GM12878 (cell line): ENCODE data around the gene FOXO1. TPM values are rescaled to one million over a fixed set of nuclear protein-coding genes. Genes with fewer than 3 reads are reported as not detected.

Experiments
- BACH1 ChIP-seq: fragments of 450-650 bp; IDR thresholded peaks from 2 replicates; pipeline ENCODE4 v1.6.1; 2017; ENCODE audit warnings: mild to moderate bottlenecking, borderline replicate concordance
- CHD2 ChIP-seq: IDR thresholded peaks from 2 replicates; pipeline ENCODE4 v1.6.1; 2011; ENCODE audit warnings: low read depth, low read length, improper control_type of control experiment, borderline replicate concordance
- E4F1 ChIP-seq: fragments of 450-650 bp; IDR thresholded peaks from 2 replicates; pipeline ENCODE4 v1.6.1; 2018; ENCODE audit warnings: borderline replicate concordance, mild to moderate bottlenecking; ENCODE audit not compliant: partially characterized antibody
- ETV6 ChIP-seq, 2 experiments: fragments of 450-650 bp in 1 of 2; IDR thresholded peaks in 1 of 2; conservative IDR thresholded peaks in 1 of 2; 2 replicates each; pipeline ENCODE4 v1.6.1; 2014; ENCODE audit warnings: antibody characterized with exemption in 1 of 2, borderline replicate concordance in 1 of 2, low read depth in 1 of 2, mild to moderate bottlenecking in 1 of 2, moderate library complexity in 1 of 2
- HDAC6 ChIP-seq: fragments of 200-600 bp; sonication (generic); IDR thresholded peaks from one replicate; pipeline ENCODE4 v1.8.0; 2017; ENCODE audit warnings: antibody characterized with exemption; ENCODE audit not compliant: unreplicated experiment
- IKZF1 ChIP-seq: fragments of 450-650 bp; conservative IDR thresholded peaks from 2 replicates; pipeline ENCODE4 v1.6.1; 2017; ENCODE audit warnings: antibody characterized with exemption, mild to moderate bottlenecking
- KAT2A ChIP-seq: conservative IDR thresholded peaks from 2 replicates; pipeline ENCODE4 v1.6.1; 2011; ENCODE audit warnings: low read depth, low read length; ENCODE audit not compliant: control insufficient read depth
- NFIC ChIP-seq: IDR thresholded peaks from 2 replicates; pipeline ENCODE4 v1.6.1; 2012; ENCODE audit warnings: low read depth, mild to moderate bottlenecking, inconsistent platforms, low read length, moderate library complexity
- NR2C2 ChIP-seq: IDR thresholded peaks from 2 replicates; pipeline ENCODE4 v1.6.1; 2011; ENCODE audit warnings: borderline replicate concordance, low read depth; ENCODE audit not compliant: control insufficient read depth, insufficient read length
- RAD21 ChIP-seq: IDR thresholded peaks from 2 replicates; pipeline ENCODE4 v1.6.1; 2011; ENCODE audit warnings: mild to moderate bottlenecking, low read depth, low read length, moderate library complexity; ENCODE audit not compliant: insufficient read depth
- RAD51 ChIP-seq: fragments of 450-650 bp; IDR thresholded peaks from 2 replicates; pipeline ENCODE4 v1.6.1; 2016; ENCODE audit warnings: moderate library complexity, mild to moderate bottlenecking, inconsistent platforms
- SMC3 ChIP-seq: IDR thresholded peaks from 2 replicates; pipeline ENCODE4 v1.6.1; 2011; ENCODE audit warnings: low read length, improper control_type of control experiment, borderline replicate concordance
- TCF7 ChIP-seq: IDR thresholded peaks from 2 replicates; pipeline ENCODE4 v1.6.1; 2014; ENCODE audit warnings: antibody characterized with exemption, borderline replicate concordance
- YY1 ChIP-seq: IDR thresholded peaks from 2 replicates; pipeline ENCODE4 v1.6.1; 2011; ENCODE audit warnings: low read depth, mild to moderate bottlenecking, low read length
- ZNF24 ChIP-seq: fragments of 450-650 bp; IDR thresholded peaks from 2 replicates; pipeline ENCODE4 v1.6.1; 2017; ENCODE audit warnings: antibody characterized with exemption, mild to moderate bottlenecking
- polyA plus RNA-seq, 11 experiments: library from polyadenylated mRNA; depleted of rRNA in 4 of 11; unstranded in 6 of 11; stranded (reverse) in 5 of 11; fragments of >200 nt; fragmentation: Nextera tagmentation in 4 of 11; fragmentation: Illumina TruSeq in 1 of 11; extraction: Ambion mirVana in 4 of 11; extraction: Trizol in 1 of 11; gene quantifications; 1 replicate in 1 of 11; 2 replicates in 10 of 11; pipeline versions ENCODE4 v1.2.1 to v1.2.3, GENCODE V29; 2011 to 2016; ENCODE audit warnings: inconsistent platforms in 2 of 11, missing spikeins in 2 of 11, low read depth in 1 of 11
- total RNA-seq, 4 experiments: library from RNA; depleted of rRNA in 3 of 4; stranded (reverse); fragments of >200 nt in 3 of 4; fragmentation: Illumina TruSeq in 1 of 4; extraction: Trizol in 1 of 4; gene quantifications; 2 replicates each; pipeline versions ENCODE4 v1.2.1 to v1.2.3, GENCODE V29; 2013 to 2021
- TF ChIP-seq, protein P1 (sequence below): fragments of 450-650 bp; IDR thresholded peaks from 2 replicates; pipeline ENCODE4 v1.6.1; 2014; ENCODE audit warnings: mild to moderate bottlenecking
- TF ChIP-seq, protein P2 (sequence below): fragments of 450-650 bp; IDR thresholded peaks from 2 replicates; pipeline ENCODE4 v1.6.1; 2018; ENCODE audit warnings: mild to moderate bottlenecking, low read depth, moderate library complexity; ENCODE audit not compliant: partially characterized antibody
- TF ChIP-seq, protein P3 (sequence below): IDR thresholded peaks from 2 replicates; pipeline ENCODE4 v1.6.1; 2012; ENCODE audit warnings: low read length, inconsistent platforms
- TF ChIP-seq, protein P4 (sequence below): IDR thresholded peaks from 2 replicates; pipeline ENCODE4 v1.6.1; 2011; ENCODE audit warnings: mild to moderate bottlenecking, low read depth, low read length, moderate library complexity; ENCODE audit not compliant: insufficient replicate concordance

The FOXO1 gene
- total and polyA plus RNA-seq, 10 of the 15 experiments (the other 5 are each of a cell fraction or from before 2014, with no cell fraction given) = 0.58 to 8.3 (median 0.88) TPM

- TF ChIP-seq, protein P1, sequence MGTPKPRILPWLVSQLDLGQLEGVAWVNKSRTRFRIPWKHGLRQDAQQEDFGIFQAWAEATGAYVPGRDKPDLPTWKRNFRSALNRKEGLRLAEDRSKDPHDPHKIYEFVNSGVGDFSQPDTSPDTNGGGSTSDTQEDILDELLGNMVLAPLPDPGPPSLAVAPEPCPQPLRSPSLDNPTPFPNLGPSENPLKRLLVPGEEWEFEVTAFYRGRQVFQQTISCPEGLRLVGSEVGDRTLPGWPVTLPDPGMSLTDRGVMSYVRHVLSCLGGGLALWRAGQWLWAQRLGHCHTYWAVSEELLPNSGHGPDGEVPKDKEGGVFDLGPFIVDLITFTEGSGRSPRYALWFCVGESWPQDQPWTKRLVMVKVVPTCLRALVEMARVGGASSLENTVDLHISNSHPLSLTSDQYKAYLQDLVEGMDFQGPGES = peak; percentile 60; the same call in 1 of the 2 replicates
- TF ChIP-seq IKZF1 (peak; percentile 92), SMC3 (no peak), BACH1 (no peak; the same call in 1 of the 2 replicates), E4F1 (no peak), NR2C2 (no peak), ETV6 (conservative IDR thresholded peaks at IDR 0.05 in 1 of 2, IDR thresholded peaks at IDR 0.05 in 1 of 2; ENCODE audit: borderline replicate concordance in 1 of 2, low read depth in 1 of 2) (no peak), RAD21 (no peak), ZNF24 (0 out of 2 replicates have a peak, but pooled peaks have one; percentile 30), TCF7 (no peak), CHD2 (no peak), HDAC6 (no peak), YY1 (no peak), KAT2A (no peak), NFIC (no peak), RAD51 (no peak)
- TF ChIP-seq, protein P2, sequence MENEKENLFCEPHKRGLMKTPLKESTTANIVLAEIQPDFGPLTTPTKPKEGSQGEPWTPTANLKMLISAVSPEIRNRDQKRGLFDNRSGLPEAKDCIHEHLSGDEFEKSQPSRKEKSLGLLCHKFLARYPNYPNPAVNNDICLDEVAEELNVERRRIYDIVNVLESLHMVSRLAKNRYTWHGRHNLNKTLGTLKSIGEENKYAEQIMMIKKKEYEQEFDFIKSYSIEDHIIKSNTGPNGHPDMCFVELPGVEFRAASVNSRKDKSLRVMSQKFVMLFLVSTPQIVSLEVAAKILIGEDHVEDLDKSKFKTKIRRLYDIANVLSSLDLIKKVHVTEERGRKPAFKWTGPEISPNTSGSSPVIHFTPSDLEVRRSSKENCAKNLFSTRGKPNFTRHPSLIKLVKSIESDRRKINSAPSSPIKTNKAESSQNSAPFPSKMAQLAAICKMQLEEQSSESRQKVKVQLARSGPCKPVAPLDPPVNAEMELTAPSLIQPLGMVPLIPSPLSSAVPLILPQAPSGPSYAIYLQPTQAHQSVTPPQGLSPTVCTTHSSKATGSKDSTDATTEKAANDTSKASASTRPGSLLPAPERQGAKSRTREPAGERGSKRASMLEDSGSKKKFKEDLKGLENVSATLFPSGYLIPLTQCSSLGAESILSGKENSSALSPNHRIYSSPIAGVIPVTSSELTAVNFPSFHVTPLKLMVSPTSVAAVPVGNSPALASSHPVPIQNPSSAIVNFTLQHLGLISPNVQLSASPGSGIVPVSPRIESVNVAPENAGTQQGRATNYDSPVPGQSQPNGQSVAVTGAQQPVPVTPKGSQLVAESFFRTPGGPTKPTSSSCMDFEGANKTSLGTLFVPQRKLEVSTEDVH = no peak
- TF ChIP-seq, protein P3, sequence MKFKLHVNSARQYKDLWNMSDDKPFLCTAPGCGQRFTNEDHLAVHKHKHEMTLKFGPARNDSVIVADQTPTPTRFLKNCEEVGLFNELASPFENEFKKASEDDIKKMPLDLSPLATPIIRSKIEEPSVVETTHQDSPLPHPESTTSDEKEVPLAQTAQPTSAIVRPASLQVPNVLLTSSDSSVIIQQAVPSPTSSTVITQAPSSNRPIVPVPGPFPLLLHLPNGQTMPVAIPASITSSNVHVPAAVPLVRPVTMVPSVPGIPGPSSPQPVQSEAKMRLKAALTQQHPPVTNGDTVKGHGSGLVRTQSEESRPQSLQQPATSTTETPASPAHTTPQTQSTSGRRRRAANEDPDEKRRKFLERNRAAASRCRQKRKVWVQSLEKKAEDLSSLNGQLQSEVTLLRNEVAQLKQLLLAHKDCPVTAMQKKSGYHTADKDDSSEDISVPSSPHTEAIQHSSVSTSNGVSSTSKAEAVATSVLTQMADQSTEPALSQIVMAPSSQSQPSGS = no peak
- TF ChIP-seq, protein P4, sequence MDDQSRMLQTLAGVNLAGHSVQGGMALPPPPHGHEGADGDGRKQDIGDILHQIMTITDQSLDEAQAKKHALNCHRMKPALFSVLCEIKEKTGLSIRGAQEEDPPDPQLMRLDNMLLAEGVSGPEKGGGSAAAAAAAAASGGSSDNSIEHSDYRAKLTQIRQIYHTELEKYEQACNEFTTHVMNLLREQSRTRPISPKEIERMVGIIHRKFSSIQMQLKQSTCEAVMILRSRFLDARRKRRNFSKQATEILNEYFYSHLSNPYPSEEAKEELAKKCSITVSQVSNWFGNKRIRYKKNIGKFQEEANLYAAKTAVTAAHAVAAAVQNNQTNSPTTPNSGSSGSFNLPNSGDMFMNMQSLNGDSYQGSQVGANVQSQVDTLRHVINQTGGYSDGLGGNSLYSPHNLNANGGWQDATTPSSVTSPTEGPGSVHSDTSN = peak; percentile 97
Measured at GRCh38 chr13:40666045-40666932, at the start of gene FOXO1 (continued).
